Right cardiac atrium (tissue), 5 donors: ENCODE results near the gene COQ8B. TPM values are rescaled to one million over a fixed set of nuclear protein-coding genes. Genes with fewer than 3 reads are reported as not detected.
A peak's percentile ranks its signal among the peaks of the same experiment; 100 is the strongest.

ENCODE experiments used
- ATAC-seq, 2 donors: fragments of 200-7000 bp; cut with Tn5 transposase; one replicate each; pipeline versions ENCODE4 v1.8.0 to v1.9.1; 2020; ENCODE audit warnings: moderate library complexity in 2 of 2, mild to moderate bottlenecking in 1 of 2
- DNase-seq, 3 donors: peaks; one replicate each; pipeline ENCODE4 v3.0.0-alpha.2; 2020
- H3K27ac ChIP-seq: one replicate; pipeline ENCODE4 v1.5.1; 2013; ENCODE audit warnings: mild to moderate bottlenecking, low read length, control low read depth, moderate library complexity
- H3K27me3 ChIP-seq: one replicate; pipeline ENCODE4 v1.6.1; 2013; ENCODE audit not compliant: control insufficient read depth, insufficient read depth
- H3K4me1 ChIP-seq: one replicate; pipeline ENCODE4 v1.6.1; 2013; ENCODE audit warnings: low read length; ENCODE audit not compliant: control insufficient read depth, insufficient read depth
- H3K4me3 ChIP-seq: one replicate; pipeline ENCODE4 v1.5.1; 2013; ENCODE audit warnings: low read length, control low read depth
- H3K9me3 ChIP-seq: one replicate; pipeline ENCODE4 v1.6.1; 2013; ENCODE audit warnings: low read length; ENCODE audit not compliant: control insufficient read depth
- WGBS: extraction: QIAGEN DNeasy Blood & Tissue Kit; methylation state at CpG from one replicate; pipeline ENCODE4 v1.1.7; 2013; 5-methylcytosine and 5-hydroxymethylcytosine counted together
- intact Hi-C, 4 donors: fragments of 100-400 bp; cut with DNase I; formaldehyde crosslinking; loops; one replicate each; pipeline versions ENCODE4 v1.11.0 to v1.14.0; 2022 to 2023
- polyA plus RNA-seq: library from polyadenylated mRNA; stranded (reverse); fragments of 200-250 nt; gene quantifications from one replicate; pipeline ENCODE4 v1.2.3, GENCODE V29; 2013
- total RNA-seq, 4 donors: library from RNA; stranded (reverse); fragmentation: NEBNext Ultra II Directional; extraction: Animal tissue kit (Norgen Biotek cat#: 25700); gene quantifications; one replicate each; pipeline ENCODE4 v1.2.1, GENCODE V29; 2021
- donor health status: healthy with polysubstance abuse.
- donor health status: DM: no; HTN: yes; CAD: no.
- donor health status: DM: no; HTN: no; CAD: no.
- donor health status: DM: no; HTN: yes; CAD: no; lungs with severe emphysema.
- donor health status: DM: yes; HTN: yes; CAD: no.

Gene COQ8B
- total and polyA plus RNA-seq, 5 donors = 22.8 to 34.0 (median 25.5) TPM

- Histone ChIP-seq H3K4me3 (peak overlapping the region; percentile 89), H3K4me1 (peaks cover 9% of the 10 kb centered on the region), H3K9me3 (no peaks in the 10 kb centered on the region), H3K27ac (peak overlapping the region; percentile 100), H3K27me3 (no peaks in the 10 kb centered on the region)
- intact Hi-C loops = loop anchor here in 1 of 4 donors (10.0 kb wide), 1 partner anchor 51 kb away; no protein-coding TSS in a partner anchor
- WGBS = 7% methylated on average over 8 of the region's 8 CpGs
- DNase-seq = peak in 2 of 3 donors; percentile 41 to 68
- ATAC-seq = no peak
Observed at GRCh38 chr19:40716031-40716481, 630 bp downstream of the COQ8B start.

GRCh38 chr19:40714441-40715299 lies 2.0 kb downstream of the COQ8B start:
- ATAC-seq = peak; percentile 84
- H3K4me1 ChIP-seq = peaks cover 3% of the 10 kb centered on the region

GRCh38 chr19:40713939-40714338 lies 2.7 kb downstream of the COQ8B start:
- Histone ChIP-seq H3K4me3 (peak overlapping the region; percentile 89), H3K4me1 (peaks cover 3% of the 10 kb centered on the region), H3K9me3 (no peaks in the 10 kb centered on the region), H3K27ac (no peak overlapping the region), H3K27me3 (no peaks in the 10 kb centered on the region)
- WGBS = 90% methylated on average over 11 of the region's 11 CpGs
- ATAC-seq = no peak
- intact Hi-C loops = loop anchor here in 1 of 4 donors (10.0 kb wide), 1 partner anchor 49 kb away; no protein-coding TSS in a partner anchor
- no peak for DNase-seq

More at GRCh38 chr19:40714441-40715299, 2.0 kb downstream of the COQ8B start:
- Histone ChIP-seq H3K27ac (peak overlapping the region; percentile 100), H3K27me3 (no peaks in the 10 kb centered on the region), H3K9me3 (no peaks in the 10 kb centered on the region), H3K4me3 (peak overlapping the region; percentile 89)
- intact Hi-C loops = loop anchor here in 1 of 4 donors (10.0 kb wide), 1 partner anchor 50 kb away; no protein-coding TSS in a partner anchor
- 4% methylated on average over 31 of the region's 31 CpGs for WGBS
- peak; percentile 95 to 98 (median 98) for DNase-seq

GRCh38 chr19:40709817-40710216 lies 6.9 kb downstream of the COQ8B start:
- H3K4me3 ChIP-seq = no peak overlapping the region
- H3K27me3 ChIP-seq = no peaks in the 10 kb centered on the region
- H3K4me1 ChIP-seq = no peaks in the 10 kb centered on the region
- H3K9me3 ChIP-seq = no peaks in the 10 kb centered on the region
- no peak overlapping the region for H3K27ac ChIP-seq
- ATAC-seq = no peak
- intact Hi-C loops = loop anchor here in 1 of 4 donors (10.0 kb wide), 1 partner anchor 45 kb away; no protein-coding TSS in a partner anchor
- WGBS = 98% methylated on average over 5 of the region's 5 CpGs
- no peak for DNase-seq

GRCh38 chr19:40707615-40708014 lies 9.1 kb downstream of the COQ8B start:
- Histone ChIP-seq H3K27me3 (no peaks in the 10 kb centered on the region), H3K4me1 (no peaks in the 10 kb centered on the region), H3K9me3 (no peaks in the 10 kb centered on the region), H3K4me3 (no peak overlapping the region), H3K27ac (no peak overlapping the region)
- DNase-seq = no peak
- intact Hi-C loops = no loop called here
- WGBS = 95% methylated on average over 7 of the region's 7 CpGs
- no peak for ATAC-seq

GRCh38 chr19:40705950-40706619 lies 10.6 kb downstream of the COQ8B start:
- no peak for DNase-seq
- peak overlapping the region; percentile 86 for H3K27ac ChIP-seq

GRCh38 chr19:40705362-40705651 lies 11.4 kb downstream of the COQ8B start:
- ATAC-seq = peak; percentile 21 to 33
- no peaks in the 10 kb centered on the region for H3K9me3 ChIP-seq
- H3K27ac ChIP-seq = peak overlapping the region; percentile 40
- no peak overlapping the region for H3K4me3 ChIP-seq
- no peaks in the 10 kb centered on the region for H3K27me3 ChIP-seq
- 77% methylated on average over 9 of the region's 9 CpGs for WGBS
- intact Hi-C loops = no loop called here
- peak; percentile 57 to 86 (median 78) for DNase-seq
- H3K4me1 ChIP-seq = no peaks in the 10 kb centered on the region

More at GRCh38 chr19:40705950-40706619, 10.6 kb downstream of the COQ8B start:
- WGBS = 64% methylated on average over 7 of the region's 7 CpGs
- intact Hi-C loops = no loop called here
- Histone ChIP-seq H3K4me1 (no peaks in the 10 kb centered on the region), H3K9me3 (no peaks in the 10 kb centered on the region), H3K27me3 (no peaks in the 10 kb centered on the region), H3K4me3 (no peak overlapping the region)
- ATAC-seq = peak; percentile 29 to 39

- Histone ChIP-seq H3K9me3 (no peaks in the 10 kb centered on the region), H3K4me3 (no peak overlapping the region), H3K27me3 (no peaks in the 10 kb centered on the region), H3K27ac (no peak overlapping the region), H3K4me1 (no peaks in the 10 kb centered on the region)
- DNase-seq = no peak
- intact Hi-C loops = no loop called here
- ATAC-seq = no peak
- WGBS = 89% methylated on average over 18 of the region's 18 CpGs
Observed at GRCh38 chr19:40704491-40705361, 12.0 kb downstream of the COQ8B start.

- peak overlapping the region; percentile 16 for H3K27ac ChIP-seq
- 87% methylated on average over 24 of the region's 24 CpGs for WGBS
- H3K27me3 ChIP-seq = no peaks in the 10 kb centered on the region
- no peaks in the 10 kb centered on the region for H3K4me1 ChIP-seq
- ATAC-seq (peak; percentile 2 to 7), DNase-seq (peak in 1 of 3 donors; percentile 23)
- intact Hi-C loops = no loop called here
- H3K4me3 ChIP-seq = no peak overlapping the region
- no peaks in the 10 kb centered on the region for H3K9me3 ChIP-seq
Observed at GRCh38 chr19:40703029-40703755, 13.5 kb downstream of the COQ8B start.
